GM19395 (cell line): Measurements from ENCODE around the gene SLIT1.

Experiments
- ATAC-seq: cut with Tn5 transposase; IDR thresholded peaks from one replicate; pipeline ENCODE4 v1.9.1; 2021; ENCODE audit warnings: mild to moderate bottlenecking, moderate library complexity; ENCODE audit not compliant: unreplicated experiment

SLIT1 gene

GRCh38 chr10:97117372-97117771, 68.4 kb downstream of the SLIT1 start:
- no peak for ATAC-seq

- ATAC-seq, result no peak
Observed at GRCh38 chr10:97116462-97117162, 69.1 kb downstream of the SLIT1 start.

- ATAC-seq, result no peak
Observed at GRCh38 chr10:97115846-97116245, 69.9 kb downstream of the SLIT1 start.

GRCh38 chr10:97111615-97112014, 74.1 kb downstream of the SLIT1 start:
- ATAC-seq, result no peak

GRCh38 chr10:97109547-97109946, 76.2 kb downstream of the SLIT1 start:
- ATAC-seq, result no peak

GRCh38 chr10:97107551-97107950, 78.2 kb downstream of the SLIT1 start:
- ATAC-seq, result no peak

- no peak for ATAC-seq
Observed at GRCh38 chr10:97106207-97106606, 79.6 kb downstream of the SLIT1 start.

GRCh38 chr10:97105303-97105702, 80.5 kb downstream of the SLIT1 start:
- ATAC-seq, result no peak

- ATAC-seq, result no peak
Observed at GRCh38 chr10:97103316-97104080, 82.3 kb downstream of the SLIT1 start.

- no peak for ATAC-seq
Observed at GRCh38 chr10:97102441-97102840, 83.3 kb downstream of the SLIT1 start.

GRCh38 chr10:97101166-97101940, 84.4 kb downstream of the SLIT1 start:
- no peak for ATAC-seq

GRCh38 chr10:97100657-97101056, 85.1 kb downstream of the SLIT1 start:
- no peak for ATAC-seq

GRCh38 chr10:97099868-97100267, 85.9 kb downstream of the SLIT1 start:
- no peak for ATAC-seq

GRCh38 chr10:97099089-97099488, 86.7 kb downstream of the SLIT1 start:
- ATAC-seq, result no peak

GRCh38 chr10:97097084-97097433, 88.7 kb downstream of the SLIT1 start:
- ATAC-seq, result no peak

- no peak for ATAC-seq
Observed at GRCh38 chr10:97096261-97097083, 89.3 kb downstream of the SLIT1 start.

- no peak for ATAC-seq
Observed at GRCh38 chr10:97095701-97096260, 90.0 kb downstream of the SLIT1 start.

GRCh38 chr10:97090644-97091043, 95.1 kb downstream of the SLIT1 start:
- no peak for ATAC-seq

GRCh38 chr10:97090035-97090434, 95.7 kb downstream of the SLIT1 start:
- ATAC-seq, result no peak

GRCh38 chr10:97089209-97089870, 96.4 kb downstream of the SLIT1 start:
- ATAC-seq, result no peak
